ENCODE results near the gene PTGFR.

PTGFR gene

GRCh38 chr1:78475888-78476610, 14.7 kb upstream of the PTGFR start:
- Histone ChIP-seq H3K27me3 (ENCODE audit: control insufficient read depth, insufficient read depth, low read length) (no peaks in the 10 kb centered on the region), H3K9ac (ENCODE audit: low read length) (no peak overlapping the region), H3K27ac (ENCODE audit: low read depth, low read length) (no peak overlapping the region), H3K4me3 (ENCODE audit: low read depth, low read length) (no peak overlapping the region), H3K9me3 (ENCODE audit: control insufficient read depth, insufficient read depth, low read depth, low read length) (no peaks in the 10 kb centered on the region), H3K36me3 (ENCODE audit: control insufficient read depth, insufficient read depth, low read length) (no peaks in the 10 kb centered on the region), H3K4me1 (ENCODE audit: control insufficient read depth, insufficient read depth, low read length) (no peaks in the 10 kb centered on the region)

GRCh38 chr1:78483903-78484302, 6.9 kb upstream of the PTGFR start:
- no peaks in the 10 kb centered on the region for H3K36me3 ChIP-seq (ENCODE audit: control insufficient read depth, insufficient read depth, low read length)
- H3K27me3 ChIP-seq (ENCODE audit: control insufficient read depth, insufficient read depth, low read length), result peaks cover 14% of the 10 kb centered on the region; the same call in 1 of the 2 replicates
- peaks cover 12% of the 10 kb centered on the region for H3K4me1 ChIP-seq (ENCODE audit: control insufficient read depth, insufficient read depth, low read length)
- H3K9me3 ChIP-seq (ENCODE audit: control insufficient read depth, insufficient read depth, low read depth, low read length), result no peaks in the 10 kb centered on the region
- peak overlapping the region; percentile 43 for H3K4me3 ChIP-seq (ENCODE audit: low read depth, low read length)
- no peak overlapping the region for H3K27ac ChIP-seq (ENCODE audit: low read depth, low read length)
- H3K9ac ChIP-seq (ENCODE audit: low read length), result no peak overlapping the region

GRCh38 chr1:78491451-78492071, 787 bp downstream of the PTGFR start:
- no peaks in the 10 kb centered on the region for H3K36me3 ChIP-seq (ENCODE audit: control insufficient read depth, insufficient read depth, low read length)
- peak overlapping the region; percentile 34 for H3K9ac ChIP-seq (ENCODE audit: low read length)
- 0 out of 2 replicates have a peak, but pooled peaks cover 4% of the 10 kb centered on the region for H3K4me1 ChIP-seq (ENCODE audit: control insufficient read depth, insufficient read depth, low read length)
- no peak overlapping the region for H3K27ac ChIP-seq (ENCODE audit: low read depth, low read length)
- no peaks in the 10 kb centered on the region for H3K9me3 ChIP-seq (ENCODE audit: control insufficient read depth, insufficient read depth, low read depth, low read length)
- H3K27me3 ChIP-seq (ENCODE audit: control insufficient read depth, insufficient read depth, low read length), result peaks cover 66% of the 10 kb centered on the region
- peak overlapping the region; percentile 67 for H3K4me3 ChIP-seq (ENCODE audit: low read depth, low read length)

GRCh38 chr1:78492386-78492950, 1.7 kb downstream of the PTGFR start:
- Histone ChIP-seq H3K27ac (ENCODE audit: low read depth, low read length) (no peak overlapping the region), H3K4me3 (ENCODE audit: low read depth, low read length) (no peak overlapping the region), H3K36me3 (ENCODE audit: control insufficient read depth, insufficient read depth, low read length) (no peaks in the 10 kb centered on the region), H3K9ac (ENCODE audit: low read length) (no peak overlapping the region), H3K4me1 (ENCODE audit: control insufficient read depth, insufficient read depth, low read length) (0 out of 2 replicates have a peak, but pooled peaks cover 4% of the 10 kb centered on the region), H3K27me3 (ENCODE audit: control insufficient read depth, insufficient read depth, low read length) (peaks cover 66% of the 10 kb centered on the region), H3K9me3 (ENCODE audit: control insufficient read depth, insufficient read depth, low read depth, low read length) (no peaks in the 10 kb centered on the region)

- peaks cover 67% of the 10 kb centered on the region for H3K27me3 ChIP-seq (ENCODE audit: control insufficient read depth, insufficient read depth, low read length)
- no peak overlapping the region for H3K27ac ChIP-seq (ENCODE audit: low read depth, low read length)
- no peaks in the 10 kb centered on the region for H3K9me3 ChIP-seq (ENCODE audit: control insufficient read depth, insufficient read depth, low read depth, low read length)
- 0 out of 2 replicates have a peak, but pooled peaks cover 4% of the 10 kb centered on the region for H3K4me1 ChIP-seq (ENCODE audit: control insufficient read depth, insufficient read depth, low read length)
- no peak overlapping the region for H3K9ac ChIP-seq (ENCODE audit: low read length)
- H3K36me3 ChIP-seq (ENCODE audit: control insufficient read depth, insufficient read depth, low read length), result no peaks in the 10 kb centered on the region
- H3K4me3 ChIP-seq (ENCODE audit: low read depth, low read length), result no peak overlapping the region
These were observed 2.7 kb downstream of the PTGFR start for GRCh38 chr1:78493451-78493850.

- Histone ChIP-seq H3K27me3 (ENCODE audit: control insufficient read depth, insufficient read depth, low read length) (peaks cover 46% of the 10 kb centered on the region), H3K36me3 (ENCODE audit: control insufficient read depth, insufficient read depth, low read length) (no peaks in the 10 kb centered on the region), H3K27ac (ENCODE audit: low read depth, low read length) (no peak overlapping the region), H3K9ac (ENCODE audit: low read length) (no peak overlapping the region), H3K4me1 (ENCODE audit: control insufficient read depth, insufficient read depth, low read length) (no peaks in the 10 kb centered on the region), H3K4me3 (ENCODE audit: low read depth, low read length) (no peak overlapping the region), H3K9me3 (ENCODE audit: control insufficient read depth, insufficient read depth, low read depth, low read length) (no peaks in the 10 kb centered on the region)
These were observed 6.4 kb downstream of the PTGFR start for GRCh38 chr1:78497201-78497600.

GRCh38 chr1:78500529-78500928, 9.8 kb downstream of the PTGFR start:
- Histone ChIP-seq H3K9me3 (ENCODE audit: control insufficient read depth, insufficient read depth, low read depth, low read length) (no peaks in the 10 kb centered on the region), H3K9ac (ENCODE audit: low read length) (no peak overlapping the region), H3K36me3 (ENCODE audit: control insufficient read depth, insufficient read depth, low read length) (no peaks in the 10 kb centered on the region), H3K4me3 (ENCODE audit: low read depth, low read length) (no peak overlapping the region), H3K27me3 (ENCODE audit: control insufficient read depth, insufficient read depth, low read length) (peaks cover 18% of the 10 kb centered on the region), H3K4me1 (ENCODE audit: control insufficient read depth, insufficient read depth, low read length) (no peaks in the 10 kb centered on the region), H3K27ac (ENCODE audit: low read depth, low read length) (no peak overlapping the region)

GRCh38 chr1:78501203-78501602, 10.4 kb downstream of the PTGFR start:
- H3K9me3 ChIP-seq (ENCODE audit: control insufficient read depth, insufficient read depth, low read depth, low read length), result no peaks in the 10 kb centered on the region
- peaks cover 17% of the 10 kb centered on the region for H3K27me3 ChIP-seq (ENCODE audit: control insufficient read depth, insufficient read depth, low read length)
- no peaks in the 10 kb centered on the region for H3K36me3 ChIP-seq (ENCODE audit: control insufficient read depth, insufficient read depth, low read length)
- no peak overlapping the region for H3K27ac ChIP-seq (ENCODE audit: low read depth, low read length)
- no peaks in the 10 kb centered on the region for H3K4me1 ChIP-seq (ENCODE audit: control insufficient read depth, insufficient read depth, low read length)
- H3K9ac ChIP-seq (ENCODE audit: low read length), result no peak overlapping the region
- no peak overlapping the region for H3K4me3 ChIP-seq (ENCODE audit: low read depth, low read length)

GRCh38 chr1:78511334-78511733, 20.6 kb downstream of the PTGFR start:
- Histone ChIP-seq H3K27ac (ENCODE audit: low read depth, low read length) (no peak overlapping the region), H3K4me3 (ENCODE audit: low read depth, low read length) (no peak overlapping the region), H3K27me3 (ENCODE audit: control insufficient read depth, insufficient read depth, low read length) (no peaks in the 10 kb centered on the region)

GRCh38 chr1:78516716-78517115, 25.9 kb downstream of the PTGFR start:
- no peaks in the 10 kb centered on the region for H3K36me3 ChIP-seq (ENCODE audit: control insufficient read depth, insufficient read depth, low read length)
- no peak overlapping the region for H3K4me3 ChIP-seq (ENCODE audit: low read depth, low read length)
- no peaks in the 10 kb centered on the region for H3K4me1 ChIP-seq (ENCODE audit: control insufficient read depth, insufficient read depth, low read length)
- peaks cover 19% of the 10 kb centered on the region for H3K9me3 ChIP-seq (ENCODE audit: control insufficient read depth, insufficient read depth, low read depth, low read length)
- H3K27ac ChIP-seq (ENCODE audit: low read depth, low read length), result no peak overlapping the region
- no peak overlapping the region for H3K9ac ChIP-seq (ENCODE audit: low read length)
- H3K27me3 ChIP-seq (ENCODE audit: control insufficient read depth, insufficient read depth, low read length), result no peaks in the 10 kb centered on the region

More at GRCh38 chr1:78511334-78511733, 20.6 kb downstream of the PTGFR start:
- Histone ChIP-seq H3K36me3 (ENCODE audit: control insufficient read depth, insufficient read depth, low read length) (no peaks in the 10 kb centered on the region), H3K9ac (ENCODE audit: low read length) (no peak overlapping the region), H3K4me1 (ENCODE audit: control insufficient read depth, insufficient read depth, low read length) (no peaks in the 10 kb centered on the region), H3K9me3 (ENCODE audit: control insufficient read depth, insufficient read depth, low read depth, low read length) (peaks cover 44% of the 10 kb centered on the region)

GRCh38 chr1:78519446-78519845, 28.7 kb downstream of the PTGFR start:
- Histone ChIP-seq H3K27ac (ENCODE audit: low read depth, low read length) (no peak overlapping the region), H3K4me3 (ENCODE audit: low read depth, low read length) (no peak overlapping the region), H3K9ac (ENCODE audit: low read length) (no peak overlapping the region), H3K4me1 (ENCODE audit: control insufficient read depth, insufficient read depth, low read length) (no peaks in the 10 kb centered on the region), H3K9me3 (ENCODE audit: control insufficient read depth, insufficient read depth, low read depth, low read length) (no peaks in the 10 kb centered on the region), H3K27me3 (ENCODE audit: control insufficient read depth, insufficient read depth, low read length) (0 out of 2 replicates have a peak, but pooled peaks cover 3% of the 10 kb centered on the region), H3K36me3 (ENCODE audit: control insufficient read depth, insufficient read depth, low read length) (no peaks in the 10 kb centered on the region)
